Nephron progenitor cell (in vitro differentiated cells): Measurements from ENCODE around the gene PRUNE2.
"Not testable (repeated sequence)": the region's sequence is repeated elsewhere in the genome, so short reads cannot be mapped to it uniquely, and the experiment has no call there.

Source experiments
- DNase-seq: peaks from one replicate; pipeline ENCODE4 v3.0.0; 2021
- H3K27ac Mint-ChIP-seq: 2 replicates; pipeline ENCODE4 v1.8.0; 2021; ENCODE audit warnings: mild to moderate bottlenecking, moderate library complexity, mixed read lengths
- H3K27me3 Mint-ChIP-seq: 2 replicates; pipeline ENCODE4 v1.8.0; 2021; ENCODE audit warnings: mild to moderate bottlenecking, low read depth, mixed read lengths; ENCODE audit not compliant: poor library complexity
- H3K36me3 Mint-ChIP-seq: 2 replicates; pipeline ENCODE4 v1.8.0; 2021; ENCODE audit warnings: low read depth, mixed read lengths
- H3K4me1 Mint-ChIP-seq: 2 replicates; pipeline ENCODE4 v1.8.0; 2021; ENCODE audit warnings: mixed read lengths
- H3K4me3 Mint-ChIP-seq: 2 replicates; pipeline ENCODE4 v1.8.0; 2021; ENCODE audit warnings: mild to moderate bottlenecking, moderate library complexity, mixed read lengths
- H3K9me3 Mint-ChIP-seq: 2 replicates; pipeline ENCODE4 v1.8.0; 2021; ENCODE audit warnings: mild to moderate bottlenecking, moderate library complexity, mixed read lengths
- TF ChIP-seq, protein P1 (sequence below): fragments of 200-600 bp; sonication (generic); IDR thresholded peaks from 2 replicates; pipeline ENCODE4 v1.5.0; 2021; ENCODE audit warnings: antibody characterized with exemption

PRUNE2 gene

DNA sequence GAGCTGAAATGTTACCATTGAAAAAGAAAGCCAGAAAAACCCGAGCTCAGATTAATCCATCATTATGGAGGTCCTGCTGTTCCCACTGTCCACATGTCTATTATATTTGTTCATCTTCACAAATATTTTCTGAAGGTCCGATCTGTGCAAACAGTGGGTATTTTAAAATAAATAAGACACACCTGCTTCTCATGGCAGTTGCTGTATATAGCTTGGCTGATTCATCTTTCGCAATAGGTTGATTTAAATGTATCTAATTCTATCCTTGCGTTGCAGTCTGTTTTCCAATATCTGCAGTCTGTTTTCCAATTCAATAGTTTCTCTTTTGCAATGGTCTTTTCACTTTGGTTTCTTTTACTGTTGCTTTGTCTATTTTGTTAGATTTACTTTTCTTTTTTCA, 229.1 kb downstream of the PRUNE2 start:
- Mint-ChIP-seq H3K27me3 (no peaks in the 10 kb centered on the region), H3K4me1 (peaks cover 7% of the 10 kb centered on the region), H3K4me3 (no peak overlapping the region), H3K9me3 (peaks cover 27% of the 10 kb centered on the region), H3K36me3 (peaks cover 21% of the 10 kb centered on the region), H3K27ac (no peak overlapping the region)
- no peak for DNase-seq
- TF ChIP-seq, protein P1, sequence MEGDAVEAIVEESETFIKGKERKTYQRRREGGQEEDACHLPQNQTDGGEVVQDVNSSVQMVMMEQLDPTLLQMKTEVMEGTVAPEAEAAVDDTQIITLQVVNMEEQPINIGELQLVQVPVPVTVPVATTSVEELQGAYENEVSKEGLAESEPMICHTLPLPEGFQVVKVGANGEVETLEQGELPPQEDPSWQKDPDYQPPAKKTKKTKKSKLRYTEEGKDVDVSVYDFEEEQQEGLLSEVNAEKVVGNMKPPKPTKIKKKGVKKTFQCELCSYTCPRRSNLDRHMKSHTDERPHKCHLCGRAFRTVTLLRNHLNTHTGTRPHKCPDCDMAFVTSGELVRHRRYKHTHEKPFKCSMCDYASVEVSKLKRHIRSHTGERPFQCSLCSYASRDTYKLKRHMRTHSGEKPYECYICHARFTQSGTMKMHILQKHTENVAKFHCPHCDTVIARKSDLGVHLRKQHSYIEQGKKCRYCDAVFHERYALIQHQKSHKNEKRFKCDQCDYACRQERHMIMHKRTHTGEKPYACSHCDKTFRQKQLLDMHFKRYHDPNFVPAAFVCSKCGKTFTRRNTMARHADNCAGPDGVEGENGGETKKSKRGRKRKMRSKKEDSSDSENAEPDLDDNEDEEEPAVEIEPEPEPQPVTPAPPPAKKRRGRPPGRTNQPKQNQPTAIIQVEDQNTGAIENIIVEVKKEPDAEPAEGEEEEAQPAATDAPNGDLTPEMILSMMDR = no peak

DNA sequence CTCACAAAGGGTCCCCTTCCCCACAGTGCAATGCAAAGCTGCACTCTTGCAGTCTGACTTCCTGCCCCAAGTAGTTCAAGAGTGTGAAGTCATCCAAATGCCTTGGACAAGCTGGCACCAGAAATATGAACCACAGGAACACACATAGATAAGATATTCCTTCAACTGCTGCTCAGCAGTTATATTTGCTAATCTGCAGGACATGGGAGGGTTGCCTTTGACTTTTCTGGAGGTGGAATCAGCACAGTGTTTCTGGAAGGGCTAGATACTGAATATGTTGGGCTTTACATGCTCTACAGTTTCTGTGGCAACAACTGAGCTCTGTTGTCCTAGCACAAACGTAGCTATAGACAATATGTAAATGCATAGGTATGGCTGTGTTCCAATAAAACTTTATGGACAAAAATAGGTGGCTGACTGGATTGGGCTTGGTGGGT, 238.4 kb downstream of the PRUNE2 start:
- H3K4me3 Mint-ChIP-seq = no peak overlapping the region
- DNase-seq = no peak
- H3K27me3 Mint-ChIP-seq = peaks cover 5% of the 10 kb centered on the region
- H3K9me3 Mint-ChIP-seq = peaks cover 34% of the 10 kb centered on the region
- H3K36me3 Mint-ChIP-seq = peaks cover 11% of the 10 kb centered on the region
- peaks cover 15% of the 10 kb centered on the region for H3K4me1 Mint-ChIP-seq
- no peak overlapping the region for H3K27ac Mint-ChIP-seq
- TF ChIP-seq, protein P1 = no peak

DNA sequence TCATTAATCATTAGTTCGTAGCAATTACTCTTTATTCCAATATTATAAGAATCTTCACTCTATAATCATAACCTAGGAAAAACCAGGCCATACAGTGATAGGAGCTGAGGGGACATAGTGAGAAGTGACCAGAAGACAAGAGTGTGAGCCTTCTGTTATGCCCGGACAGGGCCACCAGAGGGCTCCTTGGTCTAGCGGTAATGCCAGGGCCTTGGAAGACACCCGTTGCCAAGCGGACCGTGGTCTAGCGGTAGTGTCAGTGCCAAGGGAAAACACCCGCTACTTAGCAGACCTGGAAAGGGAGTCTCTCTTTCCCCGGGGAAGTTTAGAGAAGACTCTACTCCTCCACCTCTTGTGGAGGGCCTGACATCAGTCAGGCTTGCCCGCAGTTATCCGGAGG, 239.9 kb downstream of the PRUNE2 start:
- Mint-ChIP-seq H3K9me3 (peaks cover 36% of the 10 kb centered on the region), H3K36me3 (peaks cover 11% of the 10 kb centered on the region), H3K4me1 (peaks cover 15% of the 10 kb centered on the region)
- H3K27me3 Mint-ChIP-seq, H3K27ac Mint-ChIP-seq, H3K4me3 Mint-ChIP-seq: not testable (repeated sequence)
- TF ChIP-seq, protein P1 = peak; percentile 48
- peak; percentile 39 for DNase-seq

DNA sequence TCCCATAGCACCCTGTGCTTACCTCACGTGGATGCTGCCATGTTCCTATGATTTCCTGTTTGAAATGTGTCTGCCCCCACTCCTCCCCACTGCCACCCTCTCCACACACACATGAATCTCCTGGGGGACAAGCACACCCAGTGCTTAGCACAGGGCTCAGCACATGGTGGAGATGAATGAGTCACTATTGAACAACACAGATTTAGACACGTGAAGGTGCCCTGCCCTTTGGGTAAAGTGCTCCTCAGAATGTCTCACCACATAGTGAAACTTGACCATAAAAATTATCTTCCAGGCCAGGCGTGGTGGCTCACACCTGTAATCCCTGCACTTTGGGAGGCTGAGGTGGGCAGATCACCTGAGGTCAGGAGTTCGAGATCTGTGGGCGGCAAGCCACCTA, 240.5 kb downstream of the PRUNE2 start:
- H3K27me3 Mint-ChIP-seq = peaks cover 5% of the 10 kb centered on the region
- no peak overlapping the region for H3K27ac Mint-ChIP-seq
- DNase-seq = no peak
- peaks cover 36% of the 10 kb centered on the region for H3K9me3 Mint-ChIP-seq
- H3K4me3 Mint-ChIP-seq = no peak overlapping the region
- TF ChIP-seq, protein P1 = no peak
- peaks cover 11% of the 10 kb centered on the region for H3K36me3 Mint-ChIP-seq
- H3K4me1 Mint-ChIP-seq = peaks cover 15% of the 10 kb centered on the region

DNA sequence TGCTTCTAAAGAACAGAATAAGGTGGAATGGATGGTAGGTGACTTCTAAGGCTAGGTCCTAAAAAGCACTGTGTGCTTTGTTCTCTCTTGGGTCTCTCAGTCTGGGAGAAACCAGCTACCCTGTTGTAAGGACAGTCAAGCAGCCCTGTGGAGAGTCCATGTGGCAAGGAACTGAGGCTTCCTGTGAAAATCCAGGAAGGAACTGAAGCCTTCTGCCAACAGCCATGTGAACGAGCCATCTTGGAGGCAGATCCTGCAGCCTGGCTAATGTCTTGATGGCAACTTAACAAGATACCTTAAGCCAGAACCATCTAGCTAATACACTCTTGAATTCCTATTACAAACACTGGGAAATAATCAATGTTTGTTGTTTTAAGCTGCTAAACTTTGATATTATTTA, 241.8 kb downstream of the PRUNE2 start:
- no peak overlapping the region for H3K27ac Mint-ChIP-seq
- TF ChIP-seq, protein P1 = no peak
- peaks cover 7% of the 10 kb centered on the region for H3K36me3 Mint-ChIP-seq
- H3K27me3 Mint-ChIP-seq = peaks cover 5% of the 10 kb centered on the region
- DNase-seq = no peak
- H3K4me3 Mint-ChIP-seq = no peak overlapping the region
- peaks cover 15% of the 10 kb centered on the region for H3K4me1 Mint-ChIP-seq
- peaks cover 26% of the 10 kb centered on the region for H3K9me3 Mint-ChIP-seq

DNA sequence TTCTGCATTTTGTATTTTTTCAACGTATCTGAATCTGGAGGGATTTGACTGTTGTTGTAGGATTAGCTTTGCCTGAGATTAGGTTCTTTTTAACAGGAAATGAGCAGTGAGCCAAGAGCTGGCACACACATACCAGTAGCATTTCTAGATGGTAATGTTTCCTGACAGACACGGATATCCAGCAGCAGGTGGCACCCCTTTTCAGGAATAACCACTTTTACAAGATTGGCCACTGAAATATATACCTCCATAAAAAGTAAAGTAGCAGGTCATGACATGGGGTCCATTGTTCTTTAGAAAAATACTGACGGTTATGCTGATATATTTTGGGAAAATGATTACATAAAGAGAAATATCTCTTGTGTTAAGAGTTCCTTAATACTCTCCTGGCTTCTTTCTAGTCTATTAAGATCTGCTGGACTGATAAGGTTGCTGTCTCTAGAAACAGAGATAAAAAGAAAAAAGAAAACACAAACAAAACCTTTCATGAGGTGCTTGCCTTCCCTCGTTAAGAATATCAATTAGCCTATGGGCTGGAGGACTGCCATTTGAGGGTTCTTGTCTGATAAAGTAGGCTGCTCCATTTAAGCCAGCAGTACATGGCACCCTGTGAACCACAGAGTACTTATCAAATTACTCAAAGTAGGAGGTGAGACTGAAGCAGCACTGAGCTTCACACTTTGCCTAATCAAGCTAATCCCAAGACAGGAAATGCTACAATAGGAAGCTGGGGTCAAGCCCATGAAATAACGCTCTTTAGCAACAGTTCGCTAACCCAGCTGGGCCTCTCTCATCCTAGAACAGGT, 243.2 kb downstream of the PRUNE2 start:
- no peak for DNase-seq
- H3K27ac Mint-ChIP-seq = no peak overlapping the region

More for the DNA sequence above, 243.2 kb downstream of the PRUNE2 start:
- TF ChIP-seq, protein P1 = no peak
- Mint-ChIP-seq H3K9me3 (peaks cover 20% of the 10 kb centered on the region), H3K4me1 (peaks cover 21% of the 10 kb centered on the region), H3K36me3 (no peaks in the 10 kb centered on the region), H3K4me3 (no peak overlapping the region), H3K27me3 (peaks cover 5% of the 10 kb centered on the region)
